ENCODE results near the gene TIMM50.
A peak's percentile ranks its signal among the peaks of the same experiment; 100 is the strongest.

Gene TIMM50
- total RNA-seq, result 21.6 to 114 (median 37.6) reads per million in 9 experiments

DNA sequence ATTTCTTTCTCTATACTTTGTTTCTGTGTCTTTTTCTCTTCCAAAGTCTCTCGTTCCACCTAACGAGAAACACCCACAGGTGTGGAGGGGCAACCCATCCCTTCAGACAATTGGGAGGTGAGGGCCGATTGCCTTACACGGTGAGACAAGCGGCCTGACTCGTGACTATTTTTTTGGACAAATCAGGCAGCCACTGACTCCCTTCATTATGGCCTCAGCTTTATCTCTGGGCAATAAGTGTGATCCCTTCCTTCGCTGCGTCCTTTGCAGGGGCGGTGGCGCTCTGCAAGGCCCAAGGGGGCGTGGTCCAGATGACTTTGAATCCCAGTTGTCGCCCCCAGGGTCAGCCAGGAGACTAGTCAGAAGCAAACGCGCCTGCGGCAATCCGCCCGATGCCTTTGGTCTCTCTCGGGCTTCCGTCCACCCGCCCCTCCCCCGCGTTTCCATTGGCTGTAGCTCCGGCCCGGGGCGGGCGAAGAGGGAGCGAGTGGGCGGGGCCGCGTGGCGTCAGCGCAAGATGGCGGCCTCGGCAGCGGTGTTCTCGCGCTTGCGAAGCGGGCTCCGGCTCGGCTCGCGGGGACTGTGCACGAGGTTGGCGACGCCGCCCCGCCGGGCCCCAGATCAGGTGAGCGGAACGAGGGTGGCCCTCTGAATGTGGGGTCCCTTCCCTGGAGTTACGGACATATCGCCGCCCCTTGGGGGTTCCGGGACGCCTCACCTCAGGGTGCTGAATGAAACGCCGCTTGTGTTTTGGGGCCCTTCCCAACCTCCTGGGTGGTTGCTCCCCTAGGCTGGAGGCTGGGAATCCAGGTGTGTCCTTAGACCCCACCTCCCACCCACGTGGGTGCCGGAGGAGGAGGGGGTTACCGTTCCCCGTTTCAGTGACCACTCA, at the start of gene TIMM50:
Gene TIMM50, plus strand, starts transcription at position 502 of the 892 bp plus-strand sequence. Its CDS starts 16 bp downstream, at position 518.
- no peaks in the 10 kb centered on the region for H3K9me3 Mint-ChIP-seq
- H3K27me3 Mint-ChIP-seq, result no peaks in the 10 kb centered on the region
- H3K36me3 Mint-ChIP-seq (ENCODE audit: insufficient read depth), result peaks cover 41% of the 10 kb centered on the region
- peak; percentile 95 for ATAC-seq (replicated peaks)
- H3K4me3 Mint-ChIP-seq, result peak within 1 kb of the TSS; percentile 85 to 96
- H3K27ac Mint-ChIP-seq, result peak within 1 kb of the TSS; percentile 94 to 96
- DNase-seq, result peak; percentile 95 to 96 (median 96)
- H3K4me1 Mint-ChIP-seq (ENCODE audit: low read depth in 2 of 2), result peaks cover 17 to 22% of the 10 kb centered on the region in 2 donors

DNA sequence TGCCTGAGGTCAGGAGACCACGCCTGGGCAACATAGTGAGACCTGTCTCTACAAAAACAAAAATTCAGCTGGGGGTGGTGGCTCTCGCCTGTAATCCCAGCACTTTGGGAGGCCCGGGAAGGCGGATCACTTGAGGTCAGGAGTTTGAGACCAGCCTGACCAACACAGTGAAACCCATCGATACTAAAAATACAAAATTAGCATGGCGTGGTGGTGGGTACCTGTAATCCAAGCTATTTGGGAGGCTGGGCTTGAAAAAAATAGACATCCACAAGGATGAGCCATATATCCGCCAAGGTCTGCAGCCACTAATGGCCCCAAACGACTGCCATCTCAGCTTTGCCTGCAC, 48.0 kb upstream of the TIMM50 start:
- H3K27me3 Mint-ChIP-seq, result peaks cover 0 to 5% of the 10 kb centered on the region in 2 donors
- H3K4me1 Mint-ChIP-seq (ENCODE audit: low read depth in 2 of 2), result peaks cover 26 to 39% of the 10 kb centered on the region in 2 donors
- no peak for ATAC-seq (replicated peaks)
- peak overlapping the region in 1 of 2 donors; percentile 97 for H3K27ac Mint-ChIP-seq
- no peak for DNase-seq
- H3K36me3 Mint-ChIP-seq (ENCODE audit: insufficient read depth), result peaks cover 71% of the 10 kb centered on the region
- peak overlapping the region; percentile 29 to 35 for H3K4me3 Mint-ChIP-seq
- H3K9me3 Mint-ChIP-seq, result no peaks in the 10 kb centered on the region

DNA sequence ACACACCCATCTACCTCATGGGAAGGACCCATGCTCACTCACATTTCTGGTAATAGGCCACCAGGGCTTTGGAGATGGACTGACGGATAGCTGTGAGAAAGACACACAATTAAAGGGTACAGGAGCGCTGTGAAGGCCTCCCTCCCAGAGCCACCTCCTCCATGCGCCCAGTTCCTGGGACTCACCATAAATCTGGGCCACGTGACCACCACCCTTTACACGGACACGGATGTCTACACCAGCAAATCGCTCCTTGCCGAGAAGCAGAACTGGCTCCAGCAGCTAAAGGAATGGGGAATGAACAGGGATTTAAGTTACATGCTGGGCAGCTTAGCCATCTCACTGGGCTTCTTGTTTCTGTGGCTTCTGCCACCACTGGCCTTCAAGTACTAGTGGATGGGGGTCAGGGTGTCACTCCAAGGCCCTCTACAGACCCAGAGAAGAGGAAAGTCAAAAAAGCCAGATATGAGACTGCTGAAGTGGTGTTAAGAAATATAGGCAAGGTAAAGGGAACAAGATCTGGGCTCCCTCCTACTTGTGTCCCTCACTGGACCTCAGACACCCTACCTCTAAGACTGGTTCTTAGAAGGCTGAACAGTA, 47.1 kb upstream of the TIMM50 start:
- no peak for ATAC-seq (replicated peaks)
- peak overlapping the region in 1 of 2 donors; percentile 40 for H3K4me3 Mint-ChIP-seq
- peaks cover 75% of the 10 kb centered on the region for H3K36me3 Mint-ChIP-seq (ENCODE audit: insufficient read depth)
- H3K27me3 Mint-ChIP-seq, result peaks cover 0 to 8% of the 10 kb centered on the region in 2 donors
- H3K9me3 Mint-ChIP-seq, result no peaks in the 10 kb centered on the region
- DNase-seq, result no peak
- H3K4me1 Mint-ChIP-seq (ENCODE audit: low read depth in 2 of 2), result peaks cover 26 to 39% of the 10 kb centered on the region in 2 donors
- H3K27ac Mint-ChIP-seq, result peak overlapping the region; percentile 97 to 99

DNA sequence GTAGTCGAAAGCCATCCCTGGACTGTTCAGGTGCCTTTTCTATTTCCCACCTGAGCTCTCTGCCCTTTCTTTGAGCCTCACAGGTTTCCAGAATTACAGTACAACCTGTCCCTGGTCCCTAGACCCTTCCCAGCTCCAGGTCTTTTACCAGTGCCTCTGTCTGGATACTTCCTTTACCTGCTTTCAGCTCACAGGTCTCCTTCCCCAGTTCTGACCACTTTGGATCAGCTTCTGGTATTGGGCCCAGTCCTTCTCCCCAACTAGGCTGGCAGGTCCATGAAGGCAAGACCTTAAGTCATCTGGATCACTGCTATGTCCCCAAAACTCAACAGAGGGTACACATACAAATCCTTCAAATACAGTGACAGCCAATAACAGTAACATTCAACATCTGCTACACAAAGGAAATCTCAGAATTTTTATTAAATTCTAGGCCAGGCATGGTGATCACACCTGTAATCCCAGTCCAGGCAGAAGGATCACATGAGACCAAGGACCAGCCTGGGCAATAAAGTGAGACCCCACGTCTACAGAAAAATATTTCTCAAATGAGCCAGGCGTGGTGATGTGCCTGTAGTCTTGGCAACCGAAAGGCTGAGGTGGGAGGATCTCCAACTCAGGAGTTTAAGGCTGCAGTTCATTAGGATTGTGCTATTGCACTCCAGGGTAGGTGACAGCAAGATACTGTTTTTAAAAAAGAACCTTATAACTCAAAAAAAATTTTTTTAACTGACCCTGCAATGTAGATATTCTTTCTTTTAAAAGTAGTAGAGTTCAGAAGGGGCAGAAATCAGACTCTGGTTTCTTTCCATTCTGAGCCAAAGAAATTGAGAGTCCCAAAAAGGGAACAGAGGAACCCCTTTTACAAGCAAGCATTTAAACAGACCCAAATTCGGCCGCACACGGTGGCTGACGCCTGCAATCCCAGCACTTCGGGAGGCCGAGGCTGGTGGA, 46.2 kb upstream of the TIMM50 start:
- no peak for ATAC-seq (replicated peaks)
- H3K9me3 Mint-ChIP-seq, result no peaks in the 10 kb centered on the region
- peaks cover 75% of the 10 kb centered on the region for H3K36me3 Mint-ChIP-seq (ENCODE audit: insufficient read depth)
- peaks cover 0 to 8% of the 10 kb centered on the region in 2 donors for H3K27me3 Mint-ChIP-seq
- peaks cover 26 to 39% of the 10 kb centered on the region in 2 donors for H3K4me1 Mint-ChIP-seq (ENCODE audit: low read depth in 2 of 2)
- H3K4me3 Mint-ChIP-seq, result peak overlapping the region; percentile 93 to 100
- peak overlapping the region; percentile 97 to 99 for H3K27ac Mint-ChIP-seq
- no peak for DNase-seq

DNA sequence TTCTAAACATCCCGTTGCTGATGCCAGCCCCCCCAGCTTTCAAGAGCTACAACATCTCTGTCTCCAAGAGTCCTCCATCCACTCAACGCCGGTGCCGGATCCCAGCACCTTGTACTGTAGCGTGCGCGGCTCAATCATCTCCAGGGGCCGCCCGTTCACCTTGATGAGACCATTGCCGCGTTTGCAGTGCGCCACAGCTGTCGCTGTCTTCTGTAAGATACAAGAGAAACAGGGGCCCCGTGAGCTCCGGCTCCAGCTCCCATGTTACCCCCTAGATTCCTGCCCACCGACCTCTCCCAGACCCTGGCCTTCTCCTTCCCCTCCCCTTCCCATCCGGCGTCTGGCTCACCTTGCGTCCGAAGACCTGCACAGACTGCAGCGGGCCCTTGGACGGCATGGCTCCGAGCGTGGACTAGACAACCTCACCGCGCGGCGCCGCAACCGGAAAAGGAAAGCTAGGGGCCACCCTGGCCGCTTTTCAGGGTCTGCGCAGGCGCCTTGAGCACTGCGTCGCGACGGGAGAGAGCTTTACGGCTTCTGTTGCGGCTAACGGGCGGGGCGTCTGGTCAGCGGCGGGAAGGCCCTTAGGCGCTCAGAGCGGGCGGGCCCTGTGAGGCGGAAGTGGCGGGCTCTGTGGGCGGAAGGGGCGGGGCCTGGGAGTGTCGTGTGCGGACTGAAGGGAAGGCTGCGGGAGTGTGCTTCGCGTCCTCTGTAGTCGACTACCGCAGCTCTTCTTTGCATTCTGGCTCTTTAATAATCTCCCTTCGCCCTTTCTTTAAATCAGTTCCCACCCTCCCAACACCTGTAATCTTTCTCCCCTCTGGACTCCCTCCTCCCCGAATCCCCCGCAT, 44.9 kb upstream of the TIMM50 start, which contains the start of gene RPS16:
Gene RPS16, minus strand, starts transcription at position 451 of the 851 bp plus-strand sequence. Its CDS starts 54 bp downstream, at position 397.
- DNase-seq, result peak; percentile 98 to 99 (median 98)
- Mint-ChIP-seq H3K4me1 (ENCODE audit: low read depth in 2 of 2) (peaks cover 22 to 34% of the 10 kb centered on the region in 2 donors), H3K27ac (peak within 1 kb of the TSS; percentile 97 to 99), H3K27me3 (peaks cover 0 to 8% of the 10 kb centered on the region in 2 donors), H3K36me3 (ENCODE audit: insufficient read depth) (peaks cover 69% of the 10 kb centered on the region), H3K4me3 (peak within 1 kb of the TSS; percentile 93 to 100), H3K9me3 (no peaks in the 10 kb centered on the region)
- peak; percentile 91 for ATAC-seq (replicated peaks)

DNA sequence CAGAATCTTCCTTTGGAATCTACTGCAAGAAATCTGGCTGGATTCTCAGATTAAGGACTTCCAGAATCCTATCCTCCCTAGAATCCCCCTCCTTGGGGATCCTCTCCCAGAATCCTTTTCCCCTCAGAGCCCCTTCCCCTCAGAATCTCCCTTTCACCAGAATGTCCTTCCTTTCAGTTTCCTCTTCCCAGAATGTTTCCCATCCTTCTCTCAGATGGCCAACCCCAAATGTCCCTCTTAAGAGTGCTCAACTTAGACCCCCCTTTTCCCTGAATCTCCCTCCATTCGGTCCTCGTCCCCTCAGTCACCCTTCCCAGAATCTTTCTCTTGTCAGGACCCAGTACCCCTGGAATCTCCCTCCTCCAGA, 44.3 kb upstream of the TIMM50 start:
- H3K27ac Mint-ChIP-seq, result peak overlapping the region; percentile 97 to 99
- peak overlapping the region; percentile 93 to 100 for H3K4me3 Mint-ChIP-seq
- DNase-seq, result no peak
- H3K27me3 Mint-ChIP-seq, result peaks cover 0 to 8% of the 10 kb centered on the region in 2 donors
- peaks cover 22 to 30% of the 10 kb centered on the region in 2 donors for H3K4me1 Mint-ChIP-seq (ENCODE audit: low read depth in 2 of 2)
- H3K9me3 Mint-ChIP-seq, result no peaks in the 10 kb centered on the region
- no peak for ATAC-seq (replicated peaks)
- peaks cover 63% of the 10 kb centered on the region for H3K36me3 Mint-ChIP-seq (ENCODE audit: insufficient read depth)

DNA sequence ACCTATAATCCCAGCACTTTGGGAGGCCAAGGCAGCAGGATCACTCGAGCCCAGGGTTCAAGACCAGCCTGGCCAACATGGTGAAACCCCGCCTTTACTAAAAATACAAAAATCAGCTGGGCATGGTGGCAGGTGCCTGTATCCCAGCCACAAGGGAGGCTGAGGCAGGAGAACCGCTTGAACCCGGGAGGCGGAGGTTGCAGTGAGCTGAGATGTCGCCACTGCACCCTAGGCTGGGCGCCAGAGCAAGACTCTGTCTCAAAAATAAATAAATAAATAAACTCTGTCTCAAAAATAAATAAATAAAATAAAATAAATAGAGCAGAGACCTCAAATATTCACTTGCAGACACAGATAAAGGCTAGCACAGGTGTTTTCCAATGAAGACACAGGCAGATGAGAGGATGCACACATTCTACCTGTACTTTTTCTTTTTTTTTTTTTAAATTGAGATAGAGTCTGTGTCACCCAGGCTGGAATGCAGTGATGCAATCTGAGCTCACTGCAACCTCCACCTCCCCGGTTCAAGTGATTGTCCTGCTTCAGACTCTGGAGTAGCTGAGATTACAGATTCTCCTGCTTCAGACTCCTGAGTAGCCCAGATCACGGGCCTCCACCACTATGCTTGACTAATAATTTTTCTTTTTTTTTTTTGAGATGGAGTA, 42.2 kb upstream of the TIMM50 start:
- DNase-seq (no peak), ATAC-seq (replicated peaks) (no peak)
- Mint-ChIP-seq H3K9me3 (no peaks in the 10 kb centered on the region), H3K36me3 (ENCODE audit: insufficient read depth) (peaks cover 43% of the 10 kb centered on the region), H3K27ac (no peak overlapping the region), H3K4me1 (ENCODE audit: low read depth in 2 of 2) (peaks cover 22 to 25% of the 10 kb centered on the region in 2 donors), H3K4me3 (no peak overlapping the region), H3K27me3 (peaks cover 0 to 8% of the 10 kb centered on the region in 2 donors)

DNA sequence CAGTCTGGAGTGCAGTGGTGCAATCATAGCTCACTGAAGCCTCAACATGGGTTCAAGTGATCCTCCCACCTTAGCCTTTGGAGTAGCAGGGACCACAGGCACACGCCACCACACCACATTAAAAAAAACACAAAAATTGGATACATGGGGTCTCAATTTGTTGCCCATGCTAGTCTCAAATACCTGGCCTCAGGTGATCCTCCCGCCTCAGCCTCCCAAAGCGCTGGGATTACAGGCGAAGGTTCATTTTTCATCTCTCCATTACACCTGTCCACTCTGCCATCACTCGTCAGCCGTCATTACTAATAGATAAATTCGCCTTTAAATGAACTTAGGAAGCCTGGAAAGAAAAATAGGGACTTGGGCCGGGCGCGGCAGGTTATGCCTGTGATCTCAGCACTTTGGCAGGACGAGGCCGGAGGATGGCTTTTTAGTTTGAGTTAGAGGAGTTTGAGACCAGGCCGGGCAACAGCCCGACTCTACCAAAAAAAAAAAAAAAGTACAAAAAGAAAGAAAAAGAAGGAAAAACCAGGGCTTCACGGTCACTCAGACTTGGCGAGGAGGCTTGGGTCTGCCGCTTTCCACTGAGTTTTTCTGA, 35.9 kb upstream of the TIMM50 start:
- Mint-ChIP-seq H3K4me3 (peak overlapping the region; percentile 91 to 97), H3K36me3 (ENCODE audit: insufficient read depth) (peaks cover 36% of the 10 kb centered on the region), H3K27me3 (no peaks in the 10 kb centered on the region), H3K9me3 (no peaks in the 10 kb centered on the region), H3K27ac (peak overlapping the region; percentile 97 to 100), H3K4me1 (ENCODE audit: low read depth in 2 of 2) (peaks cover 40 to 45% of the 10 kb centered on the region in 2 donors)
- no peak for DNase-seq
- ATAC-seq (replicated peaks), result no peak

DNA sequence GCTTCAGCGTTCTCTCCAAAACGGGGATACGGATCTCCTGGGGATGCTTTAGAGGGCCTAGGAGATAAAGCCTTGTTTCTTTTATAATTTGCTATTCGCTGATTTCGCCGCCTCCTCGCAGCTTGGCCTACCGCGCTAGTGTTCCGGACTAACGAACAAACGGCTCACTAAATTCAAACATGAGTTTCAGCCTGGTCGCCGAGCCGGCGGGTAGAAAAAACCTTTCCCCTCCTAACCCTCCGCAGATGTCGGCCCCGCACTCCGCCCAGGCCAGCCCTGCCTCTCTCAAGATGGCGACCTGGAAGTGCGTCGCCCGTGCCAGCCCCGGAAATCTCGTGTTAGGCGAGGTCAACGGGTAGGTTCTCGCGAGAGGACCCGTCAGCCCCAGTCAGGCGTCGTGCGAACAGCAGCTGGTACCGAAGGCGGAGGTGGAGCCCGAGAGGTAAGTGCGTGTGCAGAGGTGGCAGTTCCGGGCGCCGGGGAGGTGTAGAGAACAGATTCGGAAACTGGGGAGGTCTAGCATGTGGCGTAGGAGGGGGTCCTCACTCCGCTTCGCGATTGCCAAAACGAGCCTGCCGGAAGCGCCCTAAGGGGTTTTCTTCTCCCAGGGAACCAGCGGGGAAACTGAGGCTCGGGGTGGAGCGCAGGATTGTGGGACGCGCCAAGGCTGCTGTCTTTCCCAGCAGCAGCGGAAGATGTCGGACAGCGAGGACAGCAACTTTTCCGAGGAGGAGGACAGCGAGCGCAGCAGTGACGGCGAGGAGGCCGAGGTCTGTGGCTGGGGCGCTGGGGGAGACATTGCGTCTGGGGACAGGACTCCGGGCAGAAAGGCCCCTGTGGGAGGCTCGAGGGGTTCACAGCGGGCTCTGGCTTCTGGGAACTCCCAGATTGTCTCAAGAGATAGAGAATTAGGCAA, 35.2 kb upstream of the TIMM50 start, which contains the start of gene SUPT5H:
Gene SUPT5H, plus strand, starts transcription at position 387 of the 916 bp plus-strand sequence. Its CDS starts 309 bp downstream, at position 696.
- Mint-ChIP-seq H3K27ac (peak within 1 kb of the TSS; percentile 97 to 100), H3K36me3 (ENCODE audit: insufficient read depth) (peaks cover 42% of the 10 kb centered on the region), H3K27me3 (no peaks in the 10 kb centered on the region), H3K9me3 (no peaks in the 10 kb centered on the region), H3K4me1 (ENCODE audit: low read depth in 2 of 2) (peaks cover 46 to 51% of the 10 kb centered on the region in 2 donors), H3K4me3 (peak within 1 kb of the TSS; percentile 91 to 97)
- ATAC-seq (replicated peaks) (peak; percentile 95), DNase-seq (peak; percentile 96 to 97 (median 97))

DNA sequence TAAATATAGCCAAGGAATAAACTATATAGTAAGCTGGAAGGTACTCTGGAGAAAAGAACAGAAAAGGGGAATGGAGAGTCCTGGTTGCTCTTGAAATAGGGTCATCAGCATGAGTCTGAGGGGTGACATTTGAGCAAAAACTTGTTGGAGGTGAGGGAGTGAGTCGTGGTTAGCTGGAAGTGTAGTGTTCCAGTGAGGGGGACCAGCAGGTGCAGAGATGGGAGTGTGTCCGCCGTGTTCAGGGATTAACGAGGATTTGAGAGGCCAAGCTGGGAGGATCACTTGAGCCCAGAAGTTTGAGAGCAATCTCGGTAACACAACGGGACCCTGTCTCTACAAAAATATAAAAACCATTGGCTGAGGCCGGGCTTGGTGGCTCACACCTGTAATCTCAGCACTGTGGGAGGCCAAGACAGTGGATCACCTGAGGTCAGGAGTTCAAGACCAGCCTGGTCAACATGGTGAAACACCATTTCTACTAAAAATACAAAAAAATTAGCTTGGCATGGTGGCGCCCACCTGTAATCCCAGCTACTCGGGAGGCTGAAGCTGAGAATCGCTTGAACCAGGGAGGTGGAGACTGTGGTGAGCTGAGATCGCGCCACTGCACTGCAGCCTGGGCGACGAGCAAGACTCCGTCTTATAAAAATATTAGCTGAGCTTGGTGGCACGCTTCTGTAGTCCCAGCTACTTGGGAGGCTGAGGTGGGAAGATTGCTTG, 34.1 kb upstream of the TIMM50 start:
- Mint-ChIP-seq H3K4me1 (ENCODE audit: low read depth in 2 of 2) (peaks cover 51 to 58% of the 10 kb centered on the region in 2 donors), H3K9me3 (no peaks in the 10 kb centered on the region), H3K27me3 (no peaks in the 10 kb centered on the region), H3K36me3 (ENCODE audit: insufficient read depth) (peaks cover 42% of the 10 kb centered on the region), H3K27ac (peak overlapping the region; percentile 97 to 100), H3K4me3 (peak overlapping the region; percentile 91 to 97)
- ATAC-seq (replicated peaks) (no peak), DNase-seq (no peak)
